ENCODE data around the gene SOS1.
"Not testable (repeated sequence)": the region's sequence is repeated elsewhere in the genome, so short reads cannot be mapped to it uniquely, and the experiment has no call there.

SOS1 gene

DNA sequence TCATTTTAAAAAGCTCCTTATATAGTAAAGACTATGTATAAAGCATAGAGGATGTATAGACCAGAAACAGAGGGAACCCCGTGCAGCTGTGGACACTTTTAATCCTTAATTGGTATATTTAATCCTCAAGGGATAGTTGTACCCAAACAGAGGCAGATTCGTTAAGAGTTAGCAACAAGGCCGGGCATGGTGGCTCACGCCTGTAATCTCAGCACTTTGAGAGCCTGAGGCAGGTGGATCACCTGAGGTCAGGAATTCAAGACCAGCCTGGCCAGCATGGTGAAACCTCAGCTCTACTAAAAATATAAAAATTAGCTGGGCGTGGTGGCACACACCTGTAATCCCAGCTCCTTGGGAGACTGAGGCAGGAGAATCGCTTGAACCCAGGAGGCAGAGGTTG, 184.3 kb downstream of the SOS1 start:
- in situ Hi-C loops (cut with MboI; ENCODE audit: low sequenced_read_pairs): not testable (repeated sequence)

DNA sequence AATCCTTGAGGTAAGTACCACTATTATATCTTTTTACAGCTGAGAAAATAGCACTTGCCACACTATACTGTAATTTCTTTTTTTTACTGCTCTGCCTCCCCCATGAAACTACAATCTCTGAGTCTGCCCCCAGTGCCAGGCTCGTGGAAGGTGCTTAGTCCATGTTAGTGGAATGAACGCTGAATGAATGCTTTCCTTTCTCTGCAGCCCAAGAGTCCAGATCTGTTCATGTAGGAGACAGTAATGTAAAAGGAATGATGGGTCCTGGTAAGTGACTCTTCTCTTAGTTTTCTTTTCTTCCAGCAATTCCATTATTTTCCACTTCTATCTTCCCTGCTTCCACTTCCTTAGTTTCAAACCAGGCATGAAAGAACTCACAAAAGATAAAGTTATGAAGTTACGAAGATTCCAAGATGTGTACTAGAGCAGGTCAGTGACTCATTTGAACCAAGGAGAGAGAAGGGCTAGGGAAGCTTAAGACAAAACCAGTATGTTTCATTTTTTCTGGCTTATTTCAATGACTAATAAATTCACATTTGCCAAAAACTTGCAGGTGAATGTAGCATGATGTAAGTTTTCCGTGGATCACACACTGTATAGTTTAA, 185.2 kb downstream of the SOS1 start:
- in situ Hi-C loops (cut with MboI; ENCODE audit: low sequenced_read_pairs): no loop called here

DNA sequence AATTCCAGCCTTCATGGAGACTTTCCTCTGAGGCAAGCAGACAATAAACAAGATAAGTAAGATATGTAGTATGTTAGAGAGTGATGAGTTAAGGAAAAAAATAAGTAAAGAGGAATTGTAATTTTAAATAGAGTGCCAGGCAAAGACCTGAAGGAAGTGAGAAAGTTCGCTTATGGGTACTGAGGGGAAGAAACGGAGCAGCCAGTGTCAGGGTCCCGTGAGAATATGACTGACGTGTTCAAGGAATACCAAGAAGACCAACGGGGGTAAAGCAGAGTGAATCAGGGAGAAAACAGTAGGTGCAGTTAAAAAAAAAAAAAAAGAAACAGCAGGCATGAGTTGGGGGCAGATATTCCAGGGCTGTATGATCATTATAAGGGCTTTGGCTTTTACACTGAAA, 186.1 kb downstream of the SOS1 start:
- in situ Hi-C loops (cut with MboI; ENCODE audit: low sequenced_read_pairs): no loop called here

DNA sequence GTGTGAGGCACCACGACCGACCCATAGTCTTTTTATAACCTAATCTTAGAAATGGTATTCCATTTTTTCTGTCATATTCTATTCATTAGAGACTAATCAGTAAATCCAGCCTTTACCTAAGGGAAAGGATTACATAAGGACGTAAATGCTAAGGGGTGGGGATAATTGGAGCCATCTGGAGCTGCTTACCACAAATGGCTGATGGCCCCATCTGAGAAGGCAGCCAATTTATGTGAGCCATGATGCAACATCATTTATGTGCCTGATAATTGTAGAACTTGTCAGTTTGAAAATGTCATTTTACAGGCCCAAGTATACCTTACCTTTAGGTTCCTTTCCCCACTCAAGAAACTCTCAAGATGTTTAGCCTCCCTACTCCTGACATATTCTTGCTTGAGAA, 187.2 kb downstream of the SOS1 start:
- in situ Hi-C loops (cut with MboI; ENCODE audit: low sequenced_read_pairs): no loop called here

DNA sequence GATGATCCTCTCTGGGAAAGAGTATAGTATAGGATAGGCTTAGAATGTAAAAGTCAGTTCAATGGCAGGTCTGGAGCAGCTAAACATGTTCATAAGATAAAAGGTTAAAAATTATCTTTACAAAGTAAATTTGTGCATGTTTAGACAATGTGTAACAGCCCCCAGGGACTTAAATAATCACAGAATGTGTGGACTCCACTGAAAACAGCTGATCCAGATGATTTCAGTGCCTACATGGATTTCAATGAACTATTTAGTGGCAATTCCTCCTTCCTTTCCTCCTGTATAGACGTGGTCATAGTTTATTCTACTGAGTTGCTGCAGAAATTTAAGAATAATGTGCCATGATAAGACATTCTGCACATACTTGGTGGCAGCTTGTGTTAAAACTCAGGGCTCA, 188.3 kb downstream of the SOS1 start:
- in situ Hi-C loops (cut with MboI; ENCODE audit: low sequenced_read_pairs): no loop called here

Measured in HL-60/S4 treated with retinoic acid at 250 ng/mL for 4 days and 3 days (cell line).